Endothelial cell of coronary artery (primary cell): ENCODE data around the gene HSPB1. TPM values are rescaled to one million over a fixed set of nuclear protein-coding genes. Genes with fewer than 3 reads are reported as not detected.

Source experiments
- total RNA-seq: library from RNA; depleted of rRNA; stranded (reverse); fragments of >200 nt; gene quantifications from 2 replicates; pipeline ENCODE4 v1.2.3, GENCODE V29; 2014

HSPB1 gene
- total RNA-seq = 54.2 and 87.1 TPM in 2 replicates

GRCh38 chr7:76302347-76303201 is at the start of gene HSPB1:
HSPB1 (plus strand) TSS chr7:76302673; CDS start chr7:76302713, 40 bp downstream.

Other genes with a start within 250 kb of the HSPB1 start
- gene SRRM3, start 100.8 kb upstream of the HSPB1 start, total RNA-seq = 0.45 and 1.3 TPM in 2 replicates
- gene YWHAG, start 56.3 kb downstream of the HSPB1 start, total RNA-seq = 111 and 133 TPM in 2 replicates
- 0.36 and 0.47 TPM in 2 replicates for gene SSC4D, start 107.0 kb downstream of the HSPB1 start, total RNA-seq
- 1.1 and 2.7 TPM in 2 replicates for gene ZP3, start 122.3 kb downstream of the HSPB1 start, total RNA-seq
- gene DTX2, start 159.0 kb downstream of the HSPB1 start, total RNA-seq = 2.8 and 4.9 TPM in 2 replicates
- 0.27 TPM in 1 of 2 replicates, not detected in the other for gene UPK3B, start 207.9 kb downstream of the HSPB1 start, total RNA-seq
- not detected in 2 replicates for gene SPDYE16, start 240.6 kb downstream of the HSPB1 start, total RNA-seq